Activated T-cell treated with anti-CD3 and anti-CD28 coated beads, Interleukin-2, amount 50 U/mL, for 48 hours (primary cell): Measurements from ENCODE around the gene DLGAP1.

Experiments used
- DNase-seq, 2 experiments: peaks; one replicate each; pipeline ENCODE4 v3.0.0-alpha.2; 2020

The DLGAP1 gene

DNA sequence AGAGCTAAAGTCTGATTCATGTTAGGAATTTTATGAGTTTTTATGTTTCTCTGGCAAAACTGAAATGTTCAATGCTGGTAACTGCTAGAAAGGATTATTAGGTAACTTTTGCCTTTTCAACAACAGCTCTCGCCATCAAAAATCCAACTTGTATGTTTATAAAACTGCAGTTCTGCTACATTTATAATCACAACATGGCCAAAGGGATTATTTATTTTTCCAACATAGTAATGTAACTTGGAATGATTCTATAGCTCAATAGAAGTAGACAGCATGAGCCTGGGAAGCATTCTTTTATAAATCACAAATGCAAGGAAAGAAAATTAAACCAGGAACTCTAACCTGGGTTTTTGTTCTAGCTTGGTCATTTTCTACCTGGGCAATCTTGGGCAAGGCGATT lies 534.3 kb downstream of the DLGAP1 start:
- no peak for DNase-seq

DNA sequence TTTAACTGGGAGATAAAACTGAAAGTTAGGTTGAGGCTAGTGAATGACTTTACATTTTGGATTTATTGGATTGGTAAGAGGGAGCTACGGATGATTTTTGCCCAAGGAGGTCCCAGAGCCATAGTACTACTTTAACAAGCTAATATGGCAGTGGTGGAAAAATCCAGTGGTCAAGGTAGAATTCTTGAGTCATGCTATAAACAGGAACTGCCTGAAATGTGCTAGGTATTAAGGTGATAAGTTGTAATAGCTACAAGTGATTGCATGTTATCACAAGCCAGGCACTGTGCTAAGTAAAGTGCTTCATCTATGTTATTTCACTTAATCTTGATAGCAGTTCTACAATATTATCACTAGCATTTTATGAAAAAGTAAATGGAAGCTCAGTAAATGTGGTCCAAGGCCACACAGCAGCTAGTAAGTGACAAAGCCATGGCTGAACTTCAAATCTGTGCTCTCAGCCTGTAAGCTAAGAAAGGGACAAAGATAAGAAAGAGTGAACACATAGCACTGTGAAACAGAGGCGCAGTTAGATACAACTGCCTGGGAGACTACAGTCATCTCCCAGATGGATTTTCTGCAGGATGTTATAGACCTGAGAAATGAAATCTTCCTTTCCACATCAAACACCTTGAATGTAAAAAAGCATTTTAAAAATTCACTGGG lies 535.6 kb downstream of the DLGAP1 start:
- DNase-seq: no peak

DNA sequence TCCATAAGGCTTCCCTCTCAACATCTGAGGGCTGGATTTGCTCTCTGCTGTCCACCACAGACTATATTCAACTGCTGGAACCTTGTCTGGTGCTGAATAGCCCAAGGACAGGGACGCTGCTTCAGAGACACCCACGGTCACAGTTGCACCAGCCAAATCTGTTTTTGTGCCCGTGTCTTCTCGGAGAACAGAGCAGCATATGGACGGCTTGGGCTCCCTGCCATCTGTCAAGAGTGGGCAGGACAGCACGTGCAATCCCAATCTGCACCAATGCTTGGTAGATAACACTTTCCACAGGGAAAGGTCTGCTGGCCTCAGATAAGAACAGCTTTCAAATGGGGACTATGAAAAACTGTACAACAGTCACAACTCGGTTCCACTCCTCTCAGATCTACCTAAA lies 539.0 kb downstream of the DLGAP1 start:
- DNase-seq: no peak

DNA sequence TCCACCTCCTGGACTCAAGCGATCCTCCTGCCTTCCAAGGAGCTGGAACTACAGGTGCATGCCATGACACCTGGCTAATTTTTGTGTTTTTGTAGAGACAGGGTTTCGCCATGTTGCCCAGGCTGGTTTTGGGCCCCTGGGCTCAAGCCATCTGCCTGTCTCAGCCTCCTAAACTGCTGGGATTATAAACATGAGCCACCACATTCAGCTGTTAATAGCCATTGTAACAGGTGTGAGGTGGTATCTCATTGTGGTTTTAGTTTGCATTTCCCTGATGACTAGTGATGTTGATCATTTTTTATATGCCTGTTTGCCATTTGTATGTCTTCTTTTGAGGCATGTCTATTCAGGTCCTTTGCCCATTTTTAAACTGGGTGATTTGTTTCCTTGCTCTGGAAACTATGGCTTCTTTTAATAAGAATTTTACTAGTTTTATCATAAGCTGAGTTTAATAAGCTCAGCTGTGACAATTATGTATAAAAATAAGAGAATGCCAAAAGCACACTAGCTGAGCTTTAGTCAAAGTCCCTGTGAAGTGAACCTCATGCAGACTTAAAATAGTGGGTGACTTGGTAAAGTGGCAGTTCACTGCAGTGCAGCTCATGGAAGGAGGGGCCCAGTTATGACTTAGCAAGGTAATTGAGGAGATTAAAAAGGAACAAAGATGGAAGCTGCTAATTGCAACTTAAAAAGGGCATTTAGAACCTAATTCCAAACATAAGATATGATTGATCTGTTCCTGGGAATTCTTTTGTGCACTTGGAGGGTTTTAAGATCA lies 540.1 kb downstream of the DLGAP1 start:
- no peak for DNase-seq

DNA sequence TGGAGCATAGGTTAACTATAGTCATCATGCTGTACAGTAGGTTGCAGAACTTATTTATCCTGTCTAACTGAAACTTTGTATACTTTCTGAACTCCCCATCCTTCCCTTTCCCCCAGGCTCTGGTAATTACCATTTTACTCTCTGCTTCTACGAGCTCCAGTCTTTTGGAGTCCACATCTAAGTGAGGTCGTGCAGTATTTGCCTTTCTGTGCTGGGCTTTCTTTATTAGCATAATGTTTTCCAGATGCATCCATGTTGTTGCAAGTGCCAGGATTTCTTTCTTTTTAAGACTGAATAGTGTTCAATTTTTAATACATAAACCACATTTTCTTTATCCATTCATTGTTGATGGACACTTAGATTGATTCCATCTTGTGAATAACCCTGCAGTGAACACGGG lies 541.0 kb downstream of the DLGAP1 start:
- DNase-seq: no peak

DNA sequence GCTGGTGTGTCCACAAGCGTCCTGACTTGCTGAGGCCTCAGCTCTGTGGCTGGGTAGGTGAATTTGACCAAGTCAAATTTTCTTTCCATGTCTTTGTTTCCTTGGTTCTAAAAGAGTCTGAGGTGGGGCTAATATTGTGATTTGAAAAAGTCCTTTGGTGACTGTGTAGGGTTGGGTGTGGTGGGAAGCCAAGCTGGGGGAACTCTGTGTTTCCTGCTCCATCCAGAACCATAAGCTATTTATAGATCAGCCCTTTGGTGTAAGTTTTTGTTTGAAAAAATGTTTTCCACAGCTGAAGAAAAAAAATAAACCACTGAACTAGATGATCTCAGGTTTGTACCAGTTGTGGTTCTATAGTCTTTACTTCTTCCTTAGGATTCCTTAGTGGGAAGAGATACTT lies 542.4 kb downstream of the DLGAP1 start:
- DNase-seq: no peak

DNA sequence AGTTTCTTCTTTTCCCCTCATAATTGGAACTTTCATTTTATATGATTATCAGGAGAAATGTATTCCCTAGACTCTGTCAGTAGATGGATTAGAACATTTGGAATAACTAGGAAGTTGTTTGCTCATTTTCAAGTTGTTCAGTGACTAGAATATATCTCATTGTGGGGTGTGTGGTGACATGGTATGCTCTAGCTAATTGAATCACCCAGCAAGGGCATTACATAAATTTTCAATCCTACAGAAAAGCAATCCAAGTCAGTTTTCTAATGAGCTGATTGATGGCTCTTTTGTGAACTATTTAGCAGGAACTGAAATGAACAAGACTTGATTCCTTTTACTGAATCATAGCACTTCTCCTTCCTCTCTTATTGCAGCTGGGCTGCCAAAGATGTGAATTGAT lies 543.7 kb downstream of the DLGAP1 start:
- DNase-seq: no peak

DNA sequence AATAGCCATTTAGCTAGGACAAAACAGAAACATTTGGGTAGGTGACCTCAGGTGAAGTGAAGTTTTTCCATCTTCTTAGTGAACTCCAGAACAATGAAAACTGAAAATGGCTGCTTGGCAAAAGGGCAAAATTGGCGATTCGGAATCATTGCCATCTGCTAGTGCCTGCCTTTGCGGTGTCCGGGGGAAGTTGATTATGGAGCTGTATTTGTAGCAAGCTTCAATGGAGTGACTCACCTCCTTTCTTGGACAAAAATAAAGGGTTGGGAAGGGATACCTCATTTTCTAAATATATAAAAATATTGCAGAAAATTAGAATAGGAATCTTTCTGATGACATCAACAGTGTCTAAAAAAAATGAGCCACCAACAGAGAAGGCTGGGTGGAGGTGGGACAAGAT lies 544.6 kb downstream of the DLGAP1 start:
- no peak for DNase-seq

DNA sequence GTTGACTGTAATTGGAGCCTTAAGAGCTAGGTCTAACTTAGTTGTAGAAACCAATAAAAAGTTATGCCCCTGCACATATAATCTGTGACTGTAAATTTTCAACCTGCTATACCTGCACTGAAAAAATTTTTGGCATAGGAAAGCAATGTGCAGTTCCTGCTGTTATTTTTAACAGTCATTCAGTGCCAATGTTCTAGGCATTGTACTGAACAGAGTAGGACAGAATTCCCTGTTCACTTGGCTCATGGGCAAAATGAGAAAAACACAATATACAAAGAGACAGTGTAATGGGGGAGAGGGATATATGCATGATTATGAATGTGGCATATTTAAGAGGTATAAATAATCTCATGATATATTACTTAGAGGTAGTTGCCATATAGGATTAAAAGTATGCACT lies 547.2 kb downstream of the DLGAP1 start:
- DNase-seq: no peak

DNA sequence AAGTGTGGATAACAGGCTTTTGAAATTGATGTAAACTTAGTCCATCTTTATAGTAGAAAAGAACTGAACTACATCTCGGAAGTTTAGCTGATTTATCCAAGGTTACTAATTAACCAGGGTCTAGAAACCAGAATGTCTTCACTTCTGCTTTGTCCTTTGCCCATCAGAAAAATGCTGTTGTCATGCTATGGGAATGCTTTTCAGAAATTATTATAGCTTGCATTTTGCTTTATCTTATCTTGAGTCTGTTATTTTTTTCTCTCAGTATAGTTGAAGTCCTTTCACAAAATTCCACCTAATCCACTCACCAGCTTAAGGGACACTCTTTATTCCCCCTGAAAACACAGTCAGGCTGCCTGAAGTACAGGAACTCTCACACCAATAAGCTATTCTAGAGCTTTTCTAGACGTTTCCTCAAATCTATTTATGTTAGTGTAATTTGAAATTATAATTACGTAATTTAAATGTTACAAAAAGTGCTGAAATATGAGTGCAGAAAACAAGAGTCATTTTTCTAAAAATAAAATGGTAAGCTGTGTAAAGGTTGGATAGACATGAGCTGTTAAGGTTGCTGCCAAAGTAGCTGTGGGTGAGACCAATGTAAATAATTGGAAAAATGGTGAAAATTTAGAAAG lies 548.9 kb downstream of the DLGAP1 start:
- DNase-seq: no peak

DNA sequence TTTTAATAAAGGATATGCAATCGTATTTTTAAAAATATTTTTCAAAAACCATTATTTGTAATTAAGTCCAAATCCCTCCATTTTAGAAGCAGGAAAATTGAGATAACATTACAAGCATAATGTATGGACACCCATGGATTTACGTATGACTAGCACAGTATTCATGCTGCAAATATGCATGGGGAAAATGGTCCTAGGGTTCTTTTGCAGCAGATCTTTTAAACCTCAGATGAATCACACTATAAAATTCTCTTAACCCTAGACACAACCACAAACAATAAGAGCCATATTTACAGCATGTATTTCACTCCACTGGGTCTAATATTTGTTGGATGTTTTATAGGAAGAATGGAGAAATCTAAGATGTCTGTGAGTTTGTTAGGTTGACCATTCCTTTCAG lies 551.8 kb downstream of the DLGAP1 start:
- DNase-seq: no peak

DNA sequence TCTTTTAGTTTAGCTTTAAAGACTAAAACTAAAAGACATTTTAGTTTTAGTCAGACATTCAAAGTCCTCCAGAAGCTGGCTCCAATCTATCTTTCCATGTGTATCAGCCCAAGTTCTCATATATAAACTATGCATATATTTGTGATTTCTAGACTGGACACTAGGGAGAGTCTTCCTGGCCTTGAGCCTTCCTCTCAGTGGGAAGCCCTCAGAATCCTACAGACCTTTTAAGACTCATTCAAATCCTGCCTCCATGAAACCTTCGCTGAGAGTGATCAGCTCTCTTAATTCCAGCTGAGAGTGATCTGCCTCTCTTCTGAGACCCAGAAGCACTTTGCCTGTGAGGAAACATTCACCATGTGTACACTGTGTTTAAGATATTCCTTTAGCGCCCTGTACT lies 552.4 kb downstream of the DLGAP1 start:
- DNase-seq: no peak

DNA sequence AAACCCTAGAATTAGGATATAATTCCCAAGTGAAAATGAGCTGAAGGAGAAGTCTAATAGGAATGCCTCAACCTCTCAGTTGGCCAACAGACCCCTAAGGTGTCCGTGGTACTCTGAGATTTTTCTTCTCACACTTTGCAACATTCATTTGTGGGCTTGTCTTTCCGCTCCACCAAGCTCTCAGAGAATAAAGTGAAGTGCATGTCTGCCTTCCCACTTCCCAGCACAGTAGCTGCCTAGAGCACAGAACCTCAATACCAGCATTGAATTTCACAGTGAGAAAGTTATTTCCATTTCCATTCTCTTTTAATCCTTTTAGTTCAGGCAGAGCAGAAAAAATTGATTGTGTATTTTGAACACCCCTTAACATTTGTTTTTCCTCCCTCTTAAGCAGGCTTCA lies 553.3 kb downstream of the DLGAP1 start:
- DNase-seq: no peak

DNA sequence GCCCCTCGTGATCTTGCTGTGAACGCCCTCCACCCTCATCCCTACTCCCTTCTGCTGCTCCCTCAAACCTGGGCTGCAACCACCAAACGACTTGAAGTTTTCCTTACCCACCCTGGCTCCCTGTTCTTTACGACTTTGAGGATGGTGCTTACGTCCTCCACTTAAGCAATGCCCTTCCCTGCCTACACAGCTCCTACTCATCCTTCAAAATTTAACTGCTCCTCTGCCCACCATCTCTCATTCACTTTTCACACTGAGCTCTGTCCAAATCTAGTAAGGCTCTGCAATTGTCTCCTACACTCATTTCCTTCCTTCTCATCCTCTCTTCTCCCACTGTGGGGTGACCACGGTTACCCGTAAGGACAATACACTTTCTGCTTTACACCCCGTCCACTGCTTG lies 554.1 kb downstream of the DLGAP1 start:
- DNase-seq: no peak

DNA sequence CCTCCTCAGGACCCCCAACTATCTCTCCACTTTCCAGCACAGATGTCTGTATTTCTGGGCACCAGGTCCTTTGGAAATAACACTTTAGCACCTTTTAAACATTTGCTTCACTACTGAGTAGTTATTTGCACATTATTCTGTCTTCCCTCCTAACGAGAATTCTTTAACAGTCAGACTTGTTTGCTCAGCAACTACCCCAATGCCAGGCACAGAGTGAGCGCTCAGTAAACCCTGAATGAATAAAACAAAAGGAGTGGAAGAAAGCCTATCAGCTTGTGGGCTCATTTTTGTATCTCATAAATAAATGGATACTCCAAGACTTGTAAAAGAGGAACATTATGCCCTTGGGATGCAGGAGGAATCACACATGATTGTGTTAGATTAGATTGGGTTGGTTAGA lies 554.8 kb downstream of the DLGAP1 start:
- DNase-seq: no peak

DNA sequence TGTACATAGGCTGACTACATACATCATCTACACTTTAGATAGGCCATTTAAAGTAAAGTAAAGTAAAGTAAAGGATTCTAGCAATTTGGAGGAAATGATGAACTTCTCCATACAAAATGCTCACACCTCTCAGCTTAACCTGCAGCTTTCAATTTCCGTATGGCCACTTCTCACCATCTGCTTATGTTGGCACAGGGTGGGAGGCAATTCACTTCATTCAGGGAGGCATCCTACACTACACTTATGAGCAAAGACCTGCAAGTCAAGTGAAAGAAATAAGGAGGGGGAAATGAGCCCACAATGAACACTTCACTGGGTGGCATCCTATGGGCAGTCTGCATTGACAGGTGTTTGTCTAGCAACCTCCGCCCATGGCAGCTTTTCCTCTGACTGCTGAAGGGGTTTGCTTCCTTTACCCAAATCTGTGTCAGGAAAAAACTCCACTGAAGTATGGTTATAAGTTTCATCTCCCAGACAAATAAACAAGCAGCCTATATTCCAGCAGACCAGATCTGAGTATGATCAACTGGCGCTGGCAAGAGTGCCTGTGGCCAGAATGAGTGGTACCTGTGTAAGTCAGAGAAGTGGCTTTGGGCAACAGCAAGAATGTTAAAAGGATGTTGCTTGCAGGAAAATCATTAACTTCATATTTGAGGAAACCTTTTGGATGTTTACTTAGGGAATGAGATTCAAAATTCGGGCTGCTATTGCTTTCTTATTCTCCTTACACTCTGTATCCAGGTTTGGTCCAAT lies 556.1 kb downstream of the DLGAP1 start:
- no peak for DNase-seq

DNA sequence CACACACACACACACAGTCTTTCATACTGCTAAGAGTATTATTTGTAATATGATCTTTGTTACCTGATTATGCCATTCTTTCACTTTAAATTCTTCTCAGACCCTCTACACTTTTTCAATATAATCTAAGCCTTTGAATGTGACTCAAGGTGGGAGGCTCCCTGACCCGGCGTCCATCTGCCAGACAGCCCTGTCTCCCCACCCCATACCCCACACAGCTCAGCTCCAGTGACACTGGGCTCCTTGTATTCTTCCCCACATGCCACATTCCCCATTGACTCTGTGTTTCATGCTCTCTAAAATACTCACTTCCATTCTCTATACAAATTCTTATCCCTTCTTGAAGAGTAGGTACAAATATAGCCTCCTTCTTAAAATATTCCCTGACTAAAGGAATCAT lies 563.0 kb downstream of the DLGAP1 start:
- DNase-seq: no peak

DNA sequence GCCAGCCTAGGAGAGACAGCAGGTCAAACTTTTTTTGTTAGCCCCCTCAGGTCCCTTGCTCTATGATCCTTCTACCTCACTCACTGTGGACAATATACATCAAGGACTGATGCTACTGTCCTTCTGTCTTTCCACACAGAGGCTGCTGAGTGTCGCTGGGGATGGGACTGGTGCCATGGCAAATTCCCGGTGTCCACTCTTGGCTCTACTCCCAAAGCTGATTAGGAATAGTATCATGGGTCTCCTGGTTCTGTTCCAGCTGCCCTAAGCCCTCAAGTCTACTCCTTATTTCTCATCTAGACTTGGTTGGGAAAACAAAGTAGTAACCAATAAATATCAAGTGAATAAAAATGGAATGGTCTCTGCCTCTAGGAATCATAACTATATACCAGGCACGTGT lies 563.9 kb downstream of the DLGAP1 start:
- DNase-seq: no peak

DNA sequence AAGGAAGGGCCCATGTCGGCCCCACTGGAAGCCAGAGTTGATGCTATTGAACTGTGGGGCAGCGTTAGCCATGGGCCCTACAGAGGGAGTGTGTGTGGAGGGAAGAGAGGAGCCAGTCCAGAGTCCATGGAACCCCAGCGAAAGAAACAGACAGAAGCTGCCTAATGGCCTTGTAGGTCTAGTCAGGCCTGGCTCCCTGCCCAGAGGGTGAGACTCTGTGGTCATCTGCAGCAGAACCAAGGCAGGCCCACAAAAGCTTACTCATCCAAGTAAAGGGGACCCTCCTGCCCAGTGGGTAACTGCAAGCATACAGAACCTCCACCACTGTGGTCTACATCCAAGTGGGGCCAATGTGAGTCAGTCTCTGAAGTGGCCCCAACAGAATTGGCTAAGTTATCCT lies 565.3 kb downstream of the DLGAP1 start:
- DNase-seq: no peak

DNA sequence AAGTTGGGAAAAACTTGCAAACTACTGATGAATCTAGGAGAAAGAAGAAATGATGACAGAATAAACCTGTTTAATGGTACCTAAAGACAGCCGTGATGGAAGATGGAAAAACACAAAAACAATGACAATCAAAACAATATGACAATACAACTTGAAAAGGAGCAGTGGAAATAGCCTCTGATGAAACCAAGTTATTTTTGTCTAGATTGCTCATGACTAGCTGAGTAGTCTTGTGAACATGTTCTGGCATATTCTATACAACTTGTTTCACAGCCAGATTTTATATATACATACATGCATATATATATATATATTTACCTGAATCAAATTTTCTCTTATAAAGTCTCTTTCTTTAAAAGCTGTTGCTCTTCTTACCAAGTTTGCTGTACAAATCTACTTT lies 566.0 kb downstream of the DLGAP1 start:
- DNase-seq: no peak

DNA sequence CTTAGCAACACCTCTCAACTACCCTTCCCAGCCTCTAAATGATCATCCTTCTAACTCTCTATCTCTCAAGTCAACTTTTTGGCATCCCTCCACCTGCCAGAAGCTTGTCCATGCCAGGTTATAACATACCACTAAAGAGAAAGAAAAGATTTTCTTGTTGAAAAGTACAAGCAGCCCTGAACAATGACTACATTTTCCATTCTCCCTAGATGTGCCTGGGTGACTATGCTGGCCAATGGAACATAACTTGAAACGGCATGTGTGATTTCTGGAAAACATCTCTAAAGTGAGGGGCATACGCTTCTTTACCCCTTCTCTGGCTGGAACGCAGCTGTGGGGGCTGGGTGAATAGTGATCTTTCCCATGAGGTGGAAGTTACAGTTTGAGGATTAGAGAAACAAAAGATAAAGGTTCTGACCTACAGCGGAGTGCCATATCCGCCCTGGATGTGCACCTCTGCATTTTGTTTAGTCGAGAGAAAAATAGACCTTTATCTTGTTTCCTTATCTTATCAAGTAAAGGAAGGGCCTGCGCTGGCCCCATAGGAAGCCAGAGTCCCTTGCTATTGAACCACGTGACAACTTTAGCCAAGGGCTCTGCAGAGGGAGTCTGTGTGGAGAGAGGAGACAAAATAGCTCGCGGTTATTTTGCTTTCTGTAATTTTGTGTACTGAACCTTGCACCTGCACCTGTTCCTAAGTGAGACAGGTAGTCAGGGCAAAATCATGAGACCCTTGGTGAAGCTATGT lies 568.4 kb downstream of the DLGAP1 start:
- DNase-seq: no peak

DNA sequence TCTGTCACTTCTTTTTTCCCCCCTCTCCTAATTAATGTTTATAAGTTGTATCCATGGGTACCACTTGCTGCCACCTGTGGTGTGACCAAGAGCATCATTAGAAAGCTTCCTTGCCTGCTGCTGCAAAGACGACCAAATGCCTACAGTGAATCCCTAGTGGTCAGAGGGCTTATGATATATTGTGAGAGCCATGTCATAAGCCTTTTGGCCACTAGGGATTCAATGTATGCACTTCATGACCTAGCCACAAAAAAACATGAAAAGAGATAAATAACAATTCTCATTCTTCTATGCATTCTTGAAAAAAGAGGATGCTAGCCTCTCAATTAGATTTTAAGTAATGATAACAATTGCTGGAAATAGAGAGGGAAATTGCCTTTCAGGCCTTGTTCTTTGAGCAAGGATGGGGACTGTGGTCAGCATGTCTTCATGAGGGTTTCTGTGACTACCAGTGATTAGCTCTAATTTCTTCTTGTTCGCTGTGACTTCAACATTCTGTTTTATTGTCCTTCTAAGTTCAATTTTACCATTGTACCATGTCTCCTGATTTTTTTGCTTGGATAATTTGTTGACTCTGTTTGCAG lies 569.8 kb downstream of the DLGAP1 start:
- DNase-seq: no peak

DNA sequence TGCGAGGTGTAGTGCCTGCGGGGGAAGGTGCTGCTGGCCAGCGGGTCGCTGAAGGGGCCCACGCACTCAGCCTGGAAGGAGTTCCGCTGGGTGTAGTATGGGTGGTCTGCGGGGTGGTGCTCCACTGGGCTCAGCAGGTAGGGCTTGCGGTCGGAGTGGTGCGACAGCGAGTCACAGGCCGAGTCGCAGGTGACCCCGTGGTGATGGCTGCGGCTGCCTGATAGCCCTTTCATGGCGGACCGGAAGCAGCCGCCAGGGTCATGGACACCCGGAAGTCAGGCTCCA lies 575.3 kb downstream of the DLGAP1 start:
- DNase-seq: no peak
